NB4 (cell line): ENCODE measurements around the gene GRIN3B.

Experiments used
- DNase-seq: peaks from one replicate; pipeline ENCODE4 v3.0.0; 2010; ENCODE audit warnings: low read depth
- H3K4me3 ChIP-seq: one replicate; pipeline ENCODE4 v1.5.1; 2011; ENCODE audit warnings: mild to moderate bottlenecking, low read depth, low read length, moderate library complexity
- CTCF ChIP-seq: IDR thresholded peaks from one replicate; pipeline ENCODE4 v1.5.1; 2012; ENCODE audit warnings: low read depth, low read length
- MAX ChIP-seq: IDR thresholded peaks from 2 replicates; pipeline ENCODE4 v1.6.1; 2011; ENCODE audit warnings: low read depth, low read length
- MYC ChIP-seq: IDR thresholded peaks from 2 replicates; pipeline ENCODE4 v1.6.1; 2011; ENCODE audit warnings: low read depth, low read length
- POLR2A ChIP-seq: IDR thresholded peaks from 2 replicates; pipeline ENCODE4 v1.6.1; 2011; ENCODE audit warnings: mild to moderate bottlenecking; ENCODE audit not compliant: insufficient read length; ENCODE audit errors: extremely low read depth

Gene GRIN3B

DNA sequence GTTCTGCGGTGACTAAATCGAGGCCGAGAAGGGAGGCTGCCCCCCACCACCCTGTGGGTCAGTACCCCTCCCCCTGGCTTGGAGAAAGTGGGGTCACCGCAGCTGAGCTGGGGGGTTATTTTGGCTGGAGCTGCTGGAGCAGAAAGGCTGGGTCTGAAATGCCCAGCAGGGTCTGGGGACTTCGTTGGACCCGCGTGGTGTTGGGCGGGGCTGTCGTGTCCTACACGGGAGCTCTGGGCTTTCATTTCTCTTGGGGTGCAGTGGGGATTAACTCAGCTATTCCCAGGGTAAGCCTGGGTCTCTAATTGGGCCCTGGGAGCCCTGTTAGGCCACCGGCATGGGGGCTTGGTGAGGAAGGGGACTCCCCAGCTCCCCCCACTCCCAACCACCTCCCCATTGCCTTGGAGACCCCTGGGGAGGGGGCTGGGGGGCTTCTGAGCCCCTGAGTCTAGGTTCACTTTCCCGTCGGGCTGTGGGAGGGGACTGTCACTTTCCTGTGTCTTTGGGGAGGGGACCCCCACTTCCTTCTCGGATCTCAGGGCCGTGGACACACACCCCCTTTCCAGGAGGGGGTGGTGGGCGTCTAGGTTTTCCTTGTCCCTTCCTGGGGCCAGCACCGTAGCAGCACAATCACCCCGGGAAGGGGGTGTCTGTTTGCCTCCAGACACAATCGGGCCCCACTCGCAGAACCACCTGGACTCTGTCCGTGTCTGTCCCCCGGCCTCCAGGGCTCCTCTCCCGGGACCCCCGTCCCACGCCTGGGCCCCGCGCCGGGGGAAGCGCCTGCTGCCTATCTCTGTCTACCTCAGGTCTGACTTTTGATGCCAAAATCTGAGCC lies 26.3 kb upstream of the GRIN3B start:
- no peak overlapping the region for H3K4me3 ChIP-seq
- no peak for DNase-seq
- TF ChIP-seq POLR2A (no peak), CTCF (no peak), MYC (no peak), MAX (no peak)

DNA sequence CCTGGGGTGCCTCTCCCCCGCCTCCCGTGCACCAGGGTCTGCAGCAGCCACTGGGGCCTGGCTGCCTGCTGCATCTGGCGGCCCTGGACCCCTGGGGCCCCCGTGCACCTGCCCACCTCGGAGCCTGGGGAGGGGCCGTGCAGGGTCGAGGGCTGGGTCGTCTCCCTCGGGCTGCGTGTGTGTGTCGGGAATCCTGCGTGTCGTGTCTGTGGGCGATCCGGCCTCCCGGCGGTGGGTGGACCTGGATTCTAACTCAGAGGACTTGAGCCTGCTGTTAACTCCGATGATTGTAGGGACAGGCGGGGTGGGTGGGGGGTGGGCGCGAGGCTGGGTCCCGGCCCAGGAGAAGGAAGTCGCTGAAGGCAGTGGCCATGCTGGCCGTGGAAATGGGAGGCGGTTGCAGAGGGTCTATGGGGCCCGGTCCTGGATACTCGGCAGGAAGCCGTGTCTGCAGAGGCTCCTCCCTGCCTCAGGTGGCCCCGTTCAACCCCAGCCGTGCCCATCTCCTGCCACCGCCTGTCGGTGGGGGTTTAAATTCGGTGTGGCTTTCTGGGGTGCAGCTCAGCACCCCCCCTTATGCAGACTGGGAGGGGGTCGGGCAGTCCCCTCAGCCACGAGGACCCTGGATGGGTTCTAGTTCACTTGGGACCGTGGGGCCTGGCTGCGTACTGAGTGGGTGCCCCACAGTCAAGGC lies 25.5 kb upstream of the GRIN3B start:
- no peak for DNase-seq
- TF ChIP-seq MYC, result no peak
- no peak for TF ChIP-seq CTCF
- no peak for TF ChIP-seq MAX
- no peak for TF ChIP-seq POLR2A
- no peak overlapping the region for H3K4me3 ChIP-seq

- H3K4me3 ChIP-seq, result no peak overlapping the region
- TF ChIP-seq CTCF (no peak), POLR2A (no peak), MAX (no peak), MYC (no peak)
- no peak for DNase-seq
Measured at GRCh38 chr19:976476-976875, 23.7 kb upstream of the GRIN3B start.

DNA sequence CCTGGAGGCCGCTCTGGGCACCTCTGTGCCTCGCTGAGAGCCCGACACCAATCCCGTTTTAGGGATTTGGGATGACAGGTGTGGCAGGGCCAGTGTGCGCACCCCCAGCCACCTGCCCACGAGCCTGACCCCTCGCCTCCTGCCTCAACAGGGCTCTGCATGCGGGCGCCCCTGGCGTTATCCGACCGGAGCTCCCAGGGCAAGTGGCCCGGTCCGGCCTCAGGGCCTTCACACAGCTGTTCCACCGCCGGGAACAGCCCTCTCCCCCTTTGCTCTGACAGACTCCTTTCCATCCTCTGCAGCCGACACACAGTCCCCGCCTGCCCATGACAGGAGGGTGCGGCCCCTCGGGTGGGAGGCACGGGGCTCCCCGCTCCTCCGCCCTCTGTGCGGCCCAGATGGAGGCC lies 23.2 kb upstream of the GRIN3B start:
- DNase-seq, result no peak
- no peak overlapping the region for H3K4me3 ChIP-seq
- TF ChIP-seq MYC (no peak), POLR2A (no peak), MAX (no peak), CTCF (no peak)

- no peak for DNase-seq
- no peak overlapping the region for H3K4me3 ChIP-seq
- TF ChIP-seq MAX, result no peak
- no peak for TF ChIP-seq MYC
- TF ChIP-seq CTCF, result no peak
- TF ChIP-seq POLR2A, result no peak
Measured at GRCh38 chr19:979318-979741, 20.9 kb upstream of the GRIN3B start.
